ENCODE results near the gene SHOX. TPM values are rescaled to one million over a fixed set of nuclear protein-coding genes. Genes with fewer than 3 reads are reported as not detected.

Gene SHOX
- total RNA-seq, 2 donors from 2014 or later: not detected

GRCh38 chrX:627995-628394 lies 2.6 kb upstream of the SHOX start:
- no peak overlapping the region for H3K4me3 ChIP-seq
- H3K4me1 ChIP-seq (replicated peaks): no peaks in the 10 kb centered on the region
- H3K9me3 ChIP-seq: no peaks in the 10 kb centered on the region
- intact Hi-C loops (cut with DNase I): no loop called here
- 4% methylated on average over 4 of the region's 4 CpGs for WGBS
- TF ChIP-seq CTCF (IDR thresholded peaks at IDR 0.05) (no peak), POLR2AphosphoS5 (IDR thresholded peaks at IDR 0.05) (no peak), POLR2A (IDR thresholded peaks at IDR 0.05) (no peak)
- peaks cover 20% of the 10 kb centered on the region for H3K27me3 ChIP-seq (replicated peaks; ENCODE audit: insufficient read depth)
- H3K27ac ChIP-seq: no peak overlapping the region
- H3K36me3 ChIP-seq: no peaks in the 10 kb centered on the region
- no peak for DNase-seq (ENCODE audit: low spot score)

GRCh38 chrX:629230-630006 lies 1.2 kb upstream of the SHOX start:
- no peak for TF ChIP-seq POLR2A (IDR thresholded peaks at IDR 0.05)
- no peak for TF ChIP-seq CTCF (IDR thresholded peaks at IDR 0.05)
- no peak for TF ChIP-seq POLR2AphosphoS5 (IDR thresholded peaks at IDR 0.05)
- Histone ChIP-seq H3K27ac (no peak overlapping the region), H3K4me3 (no peak overlapping the region), H3K36me3 (no peaks in the 10 kb centered on the region), H3K27me3 (replicated peaks; ENCODE audit: insufficient read depth) (peaks cover 31% of the 10 kb centered on the region), H3K9me3 (no peaks in the 10 kb centered on the region), H3K4me1 (replicated peaks) (no peaks in the 10 kb centered on the region)
- 2% methylated on average over 30 of the region's 30 CpGs for WGBS
- no peak for DNase-seq (ENCODE audit: low spot score)
- intact Hi-C loops (cut with DNase I): no loop called here

GRCh38 chrX:630007-630611 lies 482 bp upstream of the SHOX start:
- Histone ChIP-seq H3K9me3 (no peaks in the 10 kb centered on the region), H3K27me3 (replicated peaks; ENCODE audit: insufficient read depth) (peaks cover 33% of the 10 kb centered on the region), H3K4me1 (replicated peaks) (no peaks in the 10 kb centered on the region), H3K4me3 (no peak overlapping the region), H3K36me3 (no peaks in the 10 kb centered on the region), H3K27ac (no peak overlapping the region)
- TF ChIP-seq POLR2AphosphoS5 (IDR thresholded peaks at IDR 0.05) (no peak), POLR2A (IDR thresholded peaks at IDR 0.05) (no peak), CTCF (IDR thresholded peaks at IDR 0.05) (no peak)
- DNase-seq (ENCODE audit: low spot score): no peak
- intact Hi-C loops (cut with DNase I): no loop called here
- WGBS: 2% methylated on average over 62 of the region's 62 CpGs

- no peaks in the 10 kb centered on the region for H3K4me1 ChIP-seq (replicated peaks)
- no peak for TF ChIP-seq POLR2A (IDR thresholded peaks at IDR 0.05)
- TF ChIP-seq CTCF (IDR thresholded peaks at IDR 0.05): no peak
- no peak for TF ChIP-seq POLR2AphosphoS5 (IDR thresholded peaks at IDR 0.05)
- 2% methylated on average over 44 of the region's 44 CpGs for WGBS
- no peak for DNase-seq (ENCODE audit: low spot score)
- no peaks in the 10 kb centered on the region for H3K36me3 ChIP-seq
- H3K4me3 ChIP-seq: no peak overlapping the region
- no peak overlapping the region for H3K27ac ChIP-seq
- H3K9me3 ChIP-seq: no peaks in the 10 kb centered on the region
- intact Hi-C loops (cut with DNase I): no loop called here
- peaks cover 34% of the 10 kb centered on the region for H3K27me3 ChIP-seq (replicated peaks; ENCODE audit: insufficient read depth)
Observed at GRCh38 chrX:631802-632365, 1.3 kb downstream of the SHOX start.

Measured in prostate gland (tissue), 2 donors.